Stomach (tissue), 4 donors: Measurements from ENCODE around the gene RHOBTB1.

Experiments used
- CTCF ChIP-seq, 7 experiments: fragments of 450-650 bp in 4 of 7; fragments of 200-600 bp in 3 of 7; sonication (generic) in 3 of 7; IDR thresholded peaks; one replicate each; pipeline ENCODE4 v1.5.1; 2016 to 2019; ENCODE audit warnings: antibody characterized with exemption in 7 of 7, control low read depth in 2 of 7, mild to moderate bottlenecking in 1 of 7
- POLR2AphosphoS5 ChIP-seq, 3 donors: sonication (generic); formaldehyde crosslinking; IDR thresholded peaks; one replicate each; pipeline ENCODE4 v1.6.1; 2016; ENCODE audit warnings: antibody characterized with exemption in 3 of 3

DNA sequence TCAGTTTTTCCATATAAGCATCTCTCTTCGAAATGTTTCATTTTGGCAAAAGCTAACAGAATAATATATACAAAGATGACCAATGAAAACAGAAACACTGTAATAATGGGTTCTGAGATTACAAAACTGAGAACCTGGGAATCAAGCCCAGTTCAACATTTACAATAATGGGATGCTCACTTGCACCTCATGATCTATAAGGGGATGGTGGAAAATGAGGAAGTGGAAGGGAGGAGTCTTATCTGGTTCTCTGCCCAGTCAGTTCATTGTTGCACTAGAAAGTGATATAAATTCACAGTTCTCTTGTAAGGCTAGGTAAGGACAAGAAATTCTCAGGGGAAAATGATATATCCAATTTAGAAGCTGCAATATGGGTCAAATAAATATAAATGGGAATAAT is 31.7 kb upstream of the RHOBTB1 start:
- TF ChIP-seq CTCF (IDR thresholded peaks at IDR 0.05): no peak
- peak in 1 of 3 donors; percentile 13 for TF ChIP-seq POLR2AphosphoS5 (IDR thresholded peaks at IDR 0.05)
